ENCODE measurements around the gene ISM1.

ISM1 gene

DNA sequence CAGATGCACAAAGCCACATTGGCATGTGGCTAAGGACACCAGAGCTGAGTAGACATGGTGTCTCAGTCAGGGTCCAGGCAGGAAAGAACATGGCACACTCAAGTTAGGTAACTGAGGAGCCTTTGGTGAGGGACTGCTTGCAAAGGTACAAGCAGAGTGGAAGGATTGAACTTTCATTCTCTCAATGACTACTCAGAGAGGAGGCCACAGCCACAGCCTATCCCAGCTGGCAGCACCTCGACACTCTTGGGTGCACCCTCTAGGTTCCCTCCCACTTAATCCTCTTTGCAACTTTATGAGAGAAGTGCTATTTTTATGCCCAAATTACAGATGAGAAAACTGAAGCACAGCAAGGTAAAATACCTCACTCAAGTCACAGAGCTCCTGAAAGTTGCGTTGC lies 73.4 kb downstream of the ISM1 start:
- DNase-seq (ENCODE audit: low read depth): no peak
- no peak overlapping the region for H3K4me3 ChIP-seq (ENCODE audit: low read length)
- TF ChIP-seq, protein P1, sequence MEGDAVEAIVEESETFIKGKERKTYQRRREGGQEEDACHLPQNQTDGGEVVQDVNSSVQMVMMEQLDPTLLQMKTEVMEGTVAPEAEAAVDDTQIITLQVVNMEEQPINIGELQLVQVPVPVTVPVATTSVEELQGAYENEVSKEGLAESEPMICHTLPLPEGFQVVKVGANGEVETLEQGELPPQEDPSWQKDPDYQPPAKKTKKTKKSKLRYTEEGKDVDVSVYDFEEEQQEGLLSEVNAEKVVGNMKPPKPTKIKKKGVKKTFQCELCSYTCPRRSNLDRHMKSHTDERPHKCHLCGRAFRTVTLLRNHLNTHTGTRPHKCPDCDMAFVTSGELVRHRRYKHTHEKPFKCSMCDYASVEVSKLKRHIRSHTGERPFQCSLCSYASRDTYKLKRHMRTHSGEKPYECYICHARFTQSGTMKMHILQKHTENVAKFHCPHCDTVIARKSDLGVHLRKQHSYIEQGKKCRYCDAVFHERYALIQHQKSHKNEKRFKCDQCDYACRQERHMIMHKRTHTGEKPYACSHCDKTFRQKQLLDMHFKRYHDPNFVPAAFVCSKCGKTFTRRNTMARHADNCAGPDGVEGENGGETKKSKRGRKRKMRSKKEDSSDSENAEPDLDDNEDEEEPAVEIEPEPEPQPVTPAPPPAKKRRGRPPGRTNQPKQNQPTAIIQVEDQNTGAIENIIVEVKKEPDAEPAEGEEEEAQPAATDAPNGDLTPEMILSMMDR (IDR thresholded peaks at IDR 0.05; ENCODE audit: insufficient read depth, low read depth, low read length, missing control alignments): no peak

DNA sequence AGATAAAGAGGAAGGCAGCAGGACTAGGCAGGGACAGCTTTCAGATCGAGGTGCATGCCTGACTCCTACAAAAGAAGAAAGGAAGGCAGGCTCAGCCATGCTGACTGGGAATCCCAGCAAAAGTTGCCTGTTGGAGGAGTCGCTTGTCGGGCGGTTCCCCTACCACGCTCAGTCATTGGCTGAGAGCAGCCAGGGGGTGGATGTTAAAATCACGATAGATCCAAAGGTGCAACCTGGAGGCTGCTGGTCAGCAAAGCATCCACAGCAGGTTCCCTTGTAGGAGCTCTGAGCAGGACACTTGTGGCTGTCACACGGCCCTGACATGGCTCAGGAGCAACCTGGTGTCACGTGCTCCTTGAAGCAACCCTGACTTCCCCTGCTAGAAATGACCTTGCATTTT lies 74.6 kb downstream of the ISM1 start:
- no peak overlapping the region for H3K4me3 ChIP-seq (ENCODE audit: low read length)
- DNase-seq (ENCODE audit: low read depth): no peak
- TF ChIP-seq, protein P1 (IDR thresholded peaks at IDR 0.05; ENCODE audit: insufficient read depth, low read depth, low read length, missing control alignments): no peak

DNA sequence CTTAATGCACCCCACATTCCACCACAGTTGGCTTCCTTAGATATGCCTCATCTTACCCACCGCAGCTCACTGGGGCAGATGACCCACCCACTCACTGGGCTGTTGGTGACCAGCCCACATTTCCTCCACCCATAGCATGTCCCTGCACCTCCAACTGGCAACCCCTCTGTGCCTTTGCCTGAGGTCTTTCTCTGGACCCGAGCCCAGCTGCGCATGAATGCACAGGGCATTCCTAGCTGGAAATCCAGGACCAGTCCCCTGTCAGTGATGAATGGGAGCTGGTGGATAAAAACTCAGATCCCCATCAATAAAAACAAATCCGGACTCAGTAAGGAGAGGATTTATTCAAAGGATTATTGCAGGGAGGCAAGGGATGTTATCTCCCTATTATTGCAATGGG lies 75.0 kb downstream of the ISM1 start:
- no peak for DNase-seq (ENCODE audit: low read depth)
- TF ChIP-seq, protein P1 (IDR thresholded peaks at IDR 0.05; ENCODE audit: insufficient read depth, low read depth, low read length, missing control alignments): no peak

DNA sequence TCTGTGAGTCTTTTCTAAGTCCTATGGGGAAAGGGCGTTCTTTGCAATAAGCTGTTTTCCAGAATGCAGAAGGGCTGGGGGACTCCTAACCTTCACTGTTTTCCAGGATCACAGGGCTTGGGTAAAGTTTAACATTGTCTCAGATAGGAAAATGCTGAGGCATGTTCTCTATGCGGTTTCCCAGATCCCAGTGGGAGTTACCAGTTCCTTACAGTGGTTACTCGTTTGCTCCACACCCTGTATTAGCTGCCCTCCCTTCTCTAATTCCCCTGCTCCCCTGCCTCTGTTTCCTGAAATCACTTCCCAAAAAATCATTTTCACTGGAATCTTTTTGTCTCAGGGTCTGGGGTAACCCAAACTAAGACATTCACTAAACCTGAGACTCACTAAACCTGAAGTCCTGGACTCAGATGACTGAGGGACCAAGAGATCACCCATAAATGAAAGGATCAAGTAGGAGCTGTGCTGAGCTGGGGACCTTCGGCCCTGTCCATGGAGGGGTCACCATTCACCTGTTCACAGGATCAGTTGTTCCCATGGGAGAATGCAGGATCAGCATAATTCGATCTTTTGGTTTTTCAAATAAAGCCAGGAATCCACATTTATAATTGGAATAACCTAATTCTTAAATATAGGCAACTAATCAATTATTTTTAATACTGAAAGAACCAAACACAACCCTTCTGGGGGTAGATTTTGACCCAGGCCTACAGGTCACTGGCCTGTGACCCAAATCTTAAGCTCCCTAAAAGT lies 76.2 kb downstream of the ISM1 start:
- H3K4me3 ChIP-seq (ENCODE audit: low read length): no peak overlapping the region
- TF ChIP-seq, protein P1 (IDR thresholded peaks at IDR 0.05; ENCODE audit: insufficient read depth, low read depth, low read length, missing control alignments): no peak
- DNase-seq (ENCODE audit: low read depth): no peak

More for the DNA sequence above, 75.0 kb downstream of the ISM1 start:
- no peak overlapping the region for H3K4me3 ChIP-seq (ENCODE audit: low read length)

- TF ChIP-seq, protein P1 (IDR thresholded peaks at IDR 0.05; ENCODE audit: insufficient read depth, low read depth, low read length, missing control alignments): no peak
- H3K4me3 ChIP-seq (ENCODE audit: low read length): no peak overlapping the region
- no peak for DNase-seq (ENCODE audit: low read depth)
Measured at GRCh38 chr20:13298692-13299373, 77.8 kb downstream of the ISM1 start.

GRCh38 chr20:13299401-13299800 lies 78.3 kb downstream of the ISM1 start:
- TF ChIP-seq, protein P1 (IDR thresholded peaks at IDR 0.05; ENCODE audit: insufficient read depth, low read depth, low read length, missing control alignments): no peak
- H3K4me3 ChIP-seq (ENCODE audit: low read length): no peak overlapping the region
- no peak for DNase-seq (ENCODE audit: low read depth)

Measured in epithelial cell of esophagus (primary cell).